Suprapubic skin (tissue), 4 donors: ENCODE results near the gene ACER2.

ENCODE experiments used
- CTCF ChIP-seq, 2 donors: fragments of 200-600 bp in 1 of 2; fragments of 450-650 bp in 1 of 2; sonication (generic) in 1 of 2; IDR thresholded peaks; one replicate each; pipeline ENCODE4 v1.5.1; 2016 to 2019; ENCODE audit warnings: antibody characterized with exemption in 2 of 2, mild to moderate bottlenecking in 1 of 2, moderate library complexity in 1 of 2
- EP300 ChIP-seq: sonication (generic); formaldehyde crosslinking; IDR thresholded peaks from one replicate; pipeline ENCODE4 v1.6.1; 2017; ENCODE audit warnings: antibody characterized with exemption
- POLR2A ChIP-seq, 2 donors: fragments of 450-650 bp; IDR thresholded peaks; one replicate each; pipeline ENCODE4 v1.6.1; 2017; ENCODE audit warnings: antibody characterized with exemption in 2 of 2, mild to moderate bottlenecking in 2 of 2, moderate library complexity in 2 of 2
- POLR2AphosphoS5 ChIP-seq, 3 donors: sonication (generic); formaldehyde crosslinking; IDR thresholded peaks; one replicate each; pipeline ENCODE4 v1.6.1; 2017; ENCODE audit warnings: antibody characterized with exemption in 3 of 3

GRCh38 chr9:19481121-19481870, 72.5 kb downstream of the ACER2 start:
- TF ChIP-seq CTCF (IDR thresholded peaks at IDR 0.05), result no peak
- TF ChIP-seq POLR2A (IDR thresholded peaks at IDR 0.05), result no peak
- TF ChIP-seq EP300, result no peak
- no peak for TF ChIP-seq POLR2AphosphoS5 (IDR thresholded peaks at IDR 0.05)
